Activated CD4-positive, alpha-beta T cell treated with anti-CD3 and anti-CD28 coated beads, Interleukin-2, amount 50 U/mL, for 48 hours (primary cell): ENCODE results near the gene OLFM4.

Experiments used
- DNase-seq, 2 experiments: peaks; one replicate each; pipeline ENCODE4 v3.0.0-alpha.2; 2020

Gene OLFM4

GRCh38 chr13:53068585-53069520 is 40.2 kb downstream of the OLFM4 start:
- DNase-seq, result no peak

GRCh38 chr13:53069800-53070199 is 41.2 kb downstream of the OLFM4 start:
- no peak for DNase-seq

GRCh38 chr13:53073711-53074110 is 45.1 kb downstream of the OLFM4 start:
- DNase-seq, result no peak

GRCh38 chr13:53074114-53074513 is 45.5 kb downstream of the OLFM4 start:
- no peak for DNase-seq

GRCh38 chr13:53075356-53076041 is 46.9 kb downstream of the OLFM4 start:
- DNase-seq, result no peak

GRCh38 chr13:53079691-53080090 is 51.1 kb downstream of the OLFM4 start:
- no peak for DNase-seq

GRCh38 chr13:53088871-53089270 is 60.3 kb downstream of the OLFM4 start:
- no peak for DNase-seq

- DNase-seq, result no peak
Measured at GRCh38 chr13:53089951-53090350, 61.3 kb downstream of the OLFM4 start.

GRCh38 chr13:53090461-53090860 is 61.8 kb downstream of the OLFM4 start:
- no peak for DNase-seq

- DNase-seq, result no peak
Measured at GRCh38 chr13:53092931-53093330, 64.3 kb downstream of the OLFM4 start.

- no peak for DNase-seq
Measured at GRCh38 chr13:53098455-53098854, 69.8 kb downstream of the OLFM4 start.

GRCh38 chr13:53100394-53101063 is 71.9 kb downstream of the OLFM4 start:
- DNase-seq, result no peak
